HG02678 (cell line): ENCODE measurements around the gene AGPAT3.

Source experiments
- ATAC-seq: cut with Tn5 transposase; IDR thresholded peaks from one replicate; pipeline ENCODE4 v1.9.1; 2021; ENCODE audit warnings: mild to moderate bottlenecking, moderate library complexity; ENCODE audit not compliant: unreplicated experiment

Gene AGPAT3

DNA sequence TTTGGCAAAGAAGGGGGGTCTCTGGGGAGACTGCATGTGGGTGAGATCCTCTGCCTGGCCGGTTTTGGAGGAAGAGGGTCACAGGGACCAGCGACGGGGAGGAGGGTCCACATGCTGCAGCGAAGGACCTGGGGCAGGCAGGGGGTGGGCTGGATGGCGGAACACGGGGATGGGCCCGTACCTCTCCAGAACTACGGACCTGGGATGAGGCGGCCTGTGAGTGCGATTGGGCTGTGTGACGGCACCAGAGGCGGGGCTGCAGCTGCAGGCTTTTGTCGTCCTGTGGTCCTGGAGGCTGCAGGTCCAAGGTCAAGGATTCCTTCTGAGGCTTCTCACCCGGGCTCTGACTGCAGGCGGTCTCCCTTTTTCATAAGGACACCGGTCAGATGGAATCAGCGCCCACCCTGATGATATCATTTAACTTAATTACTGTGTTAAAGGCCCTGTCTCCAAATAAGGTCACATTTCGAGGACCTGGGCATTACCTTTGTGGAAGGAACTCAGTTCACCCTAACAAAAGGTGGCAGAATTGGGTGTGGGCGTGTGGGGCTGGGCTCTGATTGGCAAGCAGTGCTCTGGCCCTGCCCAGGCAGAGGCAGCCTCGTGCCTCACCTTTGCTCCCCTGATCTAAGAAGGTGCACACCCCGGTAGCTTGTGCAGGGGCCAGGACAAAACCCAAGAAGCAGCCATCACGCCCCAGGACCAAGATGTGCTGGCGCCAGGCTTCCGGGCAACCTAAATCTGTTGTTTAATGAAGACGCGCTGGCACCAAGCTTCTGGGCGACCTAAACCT lies 87.1 kb downstream of the AGPAT3 start:
- no peak for ATAC-seq

DNA sequence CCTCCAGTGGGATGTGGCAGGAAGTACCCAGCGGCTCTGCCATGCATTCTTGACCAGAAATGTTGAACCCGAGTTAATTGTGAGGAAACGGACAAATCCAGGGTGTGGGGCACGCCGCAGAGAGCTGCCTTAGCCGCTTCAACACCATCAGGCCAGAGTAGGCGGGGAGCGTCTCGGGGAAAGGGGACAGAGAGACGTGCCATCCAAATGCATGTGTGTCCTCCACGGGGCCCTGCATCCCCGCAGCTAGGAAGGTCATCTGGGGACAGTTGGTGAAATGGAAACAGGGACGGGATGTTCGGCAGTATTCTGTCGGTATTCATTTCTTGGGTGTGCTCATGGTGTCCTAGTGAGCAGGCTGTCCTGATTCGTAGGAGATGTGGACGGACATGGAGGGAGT lies 88.0 kb downstream of the AGPAT3 start:
- no peak for ATAC-seq

DNA sequence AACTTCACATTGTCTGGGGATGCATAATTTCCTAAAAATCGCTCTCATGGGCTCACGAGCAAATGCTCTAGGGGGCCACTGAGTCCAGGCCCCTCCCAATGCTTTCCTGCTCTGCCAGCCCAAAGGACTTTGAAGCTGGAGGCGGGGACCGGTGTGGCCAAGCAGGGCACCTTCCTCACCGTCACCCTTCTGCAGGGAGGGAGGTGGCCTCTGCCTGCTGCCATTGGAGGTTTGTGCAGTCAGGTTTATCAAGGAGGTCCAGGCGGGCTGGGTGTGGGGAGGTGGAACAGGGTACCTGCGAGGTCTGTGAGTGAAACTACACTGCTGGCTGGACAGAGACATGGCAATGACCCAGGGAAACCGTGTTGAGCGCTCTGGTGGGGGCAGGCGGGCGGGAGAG lies 89.0 kb downstream of the AGPAT3 start:
- no peak for ATAC-seq

DNA sequence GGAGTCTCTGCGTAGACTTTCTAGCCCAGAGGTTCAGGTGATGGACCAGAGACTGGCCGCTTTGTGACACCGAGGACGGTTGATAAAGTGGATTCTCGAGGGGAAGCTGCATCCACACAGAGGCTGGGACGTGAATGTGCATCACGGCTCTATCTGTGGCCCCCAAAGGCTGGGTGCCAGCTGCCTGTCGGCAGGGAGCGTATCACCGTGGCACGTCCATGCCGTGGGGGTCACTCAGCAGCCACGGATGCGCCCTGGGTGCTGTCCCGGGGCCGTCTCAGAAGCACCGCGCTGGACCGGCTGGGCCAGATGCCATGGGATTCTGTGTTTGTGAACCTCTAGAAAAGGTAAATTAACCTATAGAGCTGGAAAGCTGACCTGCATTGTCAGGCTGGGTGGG lies 89.9 kb downstream of the AGPAT3 start:
- ATAC-seq = no peak

DNA sequence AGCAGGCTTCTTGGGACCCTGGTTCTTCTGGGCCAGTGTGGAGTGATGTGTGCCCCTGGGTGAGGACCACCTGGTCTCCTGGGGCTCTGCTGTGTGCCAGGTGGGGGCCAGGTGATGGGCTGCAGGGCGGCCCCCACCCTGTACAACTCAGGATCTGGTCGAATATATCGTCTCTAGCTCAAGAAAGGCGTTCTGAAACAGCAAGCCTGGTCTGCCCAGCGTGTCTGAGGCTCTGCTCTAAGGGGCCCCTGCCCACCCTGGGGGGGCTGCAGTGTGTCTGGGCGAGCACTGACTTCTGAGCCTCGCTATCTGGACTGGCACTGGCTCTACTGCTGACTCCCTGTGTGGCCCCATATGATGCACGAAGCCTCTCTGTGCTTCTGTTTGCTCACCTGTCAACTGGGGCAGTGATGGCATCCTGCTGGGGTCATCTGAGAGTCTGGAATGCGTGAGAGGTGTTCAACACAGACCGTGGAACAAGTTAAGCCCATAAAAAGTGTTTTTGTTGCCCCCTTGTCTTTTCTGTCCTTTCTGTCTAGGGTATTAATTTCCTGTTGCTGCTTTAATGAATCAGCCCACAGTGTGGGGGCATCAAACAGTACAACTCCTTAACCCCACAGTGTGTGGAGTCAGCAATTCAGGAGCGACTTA lies 91.1 kb downstream of the AGPAT3 start:
- no peak for ATAC-seq

DNA sequence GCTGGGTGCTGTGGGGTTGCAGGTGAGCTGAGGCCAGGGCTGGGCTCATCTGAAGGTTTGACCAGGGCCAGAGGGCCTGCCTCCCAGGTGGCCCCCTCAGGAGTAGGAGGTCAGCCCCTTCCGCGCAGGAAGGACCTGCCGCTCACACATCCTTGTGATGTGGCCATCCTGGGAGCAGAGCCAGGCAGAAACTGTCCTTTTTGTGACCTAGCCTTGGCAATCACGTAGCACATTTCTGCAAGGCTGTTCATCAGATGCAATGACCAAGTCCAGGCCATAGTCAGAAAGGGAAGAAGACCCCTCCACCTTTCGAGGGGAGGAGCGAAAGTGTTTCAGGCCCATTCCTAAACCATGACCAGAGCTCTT lies 91.6 kb downstream of the AGPAT3 start:
- no peak for ATAC-seq

DNA sequence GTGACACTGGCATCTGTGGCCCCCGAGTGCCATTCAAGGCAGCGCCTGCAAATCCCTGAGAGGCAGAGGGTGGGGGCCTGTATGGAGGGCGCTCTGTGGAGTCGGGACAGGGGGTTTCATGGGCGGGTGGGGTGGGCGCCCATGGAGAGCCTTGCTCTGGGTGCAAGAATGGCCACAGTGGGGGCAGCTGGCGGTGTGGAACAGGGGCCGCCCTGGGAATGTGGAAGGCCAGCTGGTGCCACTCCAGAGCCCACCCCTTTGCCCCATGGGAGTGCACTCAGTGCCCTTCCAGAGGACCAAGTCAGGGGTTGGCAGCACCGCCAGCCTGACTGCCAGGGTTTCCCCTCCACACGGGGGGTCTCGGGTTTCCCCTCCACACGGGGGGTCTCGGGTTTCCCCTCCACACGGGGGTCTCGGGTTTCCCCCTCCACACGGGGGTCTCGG lies 92.1 kb downstream of the AGPAT3 start:
- no peak for ATAC-seq

DNA sequence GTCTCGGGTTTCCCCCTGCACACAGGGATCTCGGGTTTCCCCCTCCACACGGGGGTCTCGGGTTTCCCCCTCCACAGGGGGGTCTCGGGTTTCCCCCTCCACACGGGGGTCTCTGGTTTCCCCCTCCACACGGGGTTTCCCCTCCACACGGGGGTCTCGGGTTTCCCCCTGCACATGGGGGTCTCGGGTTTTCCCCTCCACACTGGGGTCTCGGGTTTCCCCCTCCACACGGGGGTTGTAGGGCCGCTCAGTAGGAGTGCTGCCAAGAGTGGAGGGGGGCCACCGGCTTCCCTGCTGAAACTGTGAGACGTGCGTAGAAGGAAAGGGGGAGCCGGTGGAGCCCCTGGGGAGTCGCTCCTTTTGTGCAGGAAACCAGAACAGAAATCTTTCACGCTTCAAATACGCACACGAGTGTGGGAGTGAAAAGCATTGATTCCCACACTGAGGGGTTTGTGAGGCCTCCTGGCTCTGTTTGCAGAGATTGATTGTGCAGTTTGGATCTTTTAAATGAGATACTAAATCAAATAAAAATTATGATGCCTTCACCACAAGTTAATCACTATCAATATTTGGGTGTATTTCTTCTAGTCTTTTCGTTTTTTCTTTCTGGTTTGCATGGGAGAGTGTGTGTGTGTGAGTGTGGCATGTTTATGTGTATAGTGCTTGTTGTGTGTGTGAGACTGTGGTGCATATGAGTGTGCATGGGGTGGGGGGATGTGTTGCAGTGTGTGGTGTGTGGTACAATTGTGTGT lies 92.8 kb downstream of the AGPAT3 start:
- no peak for ATAC-seq

DNA sequence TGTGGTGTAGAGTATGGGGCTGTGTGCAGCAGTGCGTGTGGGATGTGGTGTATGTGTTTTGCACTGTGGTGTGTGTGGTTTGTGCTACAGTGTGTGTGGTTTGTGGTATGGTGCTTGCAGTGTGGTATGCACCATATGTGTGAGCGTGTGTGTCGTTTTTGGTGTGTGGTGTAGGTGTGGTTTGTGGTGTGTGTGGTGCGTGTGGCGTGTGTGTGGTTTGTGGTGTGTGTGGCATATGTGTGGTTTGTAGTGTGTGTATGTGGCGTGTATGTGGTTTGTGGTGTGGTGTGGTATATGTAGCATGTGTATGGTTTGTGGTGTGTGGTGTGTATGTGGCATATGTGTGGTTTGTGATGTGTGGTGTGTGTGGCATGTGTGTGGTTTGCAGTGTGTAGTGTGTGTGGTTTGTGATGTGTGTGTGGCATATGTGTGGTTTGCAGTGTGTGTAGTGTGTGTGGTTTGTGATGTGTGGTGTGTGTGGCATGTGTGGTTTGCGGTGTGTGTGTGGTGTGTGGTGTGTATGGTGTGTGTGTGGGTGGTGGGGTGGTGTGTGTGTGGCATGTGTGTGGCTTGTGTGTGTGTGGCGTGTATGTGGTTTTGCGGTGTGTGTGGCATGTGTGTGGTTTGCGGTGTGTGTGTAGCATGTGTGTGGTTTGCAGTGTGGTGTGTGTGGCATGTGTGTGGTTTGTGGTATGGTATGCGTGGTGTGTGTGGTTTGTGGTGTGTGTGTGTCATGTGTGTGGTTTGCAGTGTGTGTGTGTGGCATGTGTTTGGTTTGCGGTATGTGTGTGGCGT lies 93.5 kb downstream of the AGPAT3 start:
- no peak for ATAC-seq

DNA sequence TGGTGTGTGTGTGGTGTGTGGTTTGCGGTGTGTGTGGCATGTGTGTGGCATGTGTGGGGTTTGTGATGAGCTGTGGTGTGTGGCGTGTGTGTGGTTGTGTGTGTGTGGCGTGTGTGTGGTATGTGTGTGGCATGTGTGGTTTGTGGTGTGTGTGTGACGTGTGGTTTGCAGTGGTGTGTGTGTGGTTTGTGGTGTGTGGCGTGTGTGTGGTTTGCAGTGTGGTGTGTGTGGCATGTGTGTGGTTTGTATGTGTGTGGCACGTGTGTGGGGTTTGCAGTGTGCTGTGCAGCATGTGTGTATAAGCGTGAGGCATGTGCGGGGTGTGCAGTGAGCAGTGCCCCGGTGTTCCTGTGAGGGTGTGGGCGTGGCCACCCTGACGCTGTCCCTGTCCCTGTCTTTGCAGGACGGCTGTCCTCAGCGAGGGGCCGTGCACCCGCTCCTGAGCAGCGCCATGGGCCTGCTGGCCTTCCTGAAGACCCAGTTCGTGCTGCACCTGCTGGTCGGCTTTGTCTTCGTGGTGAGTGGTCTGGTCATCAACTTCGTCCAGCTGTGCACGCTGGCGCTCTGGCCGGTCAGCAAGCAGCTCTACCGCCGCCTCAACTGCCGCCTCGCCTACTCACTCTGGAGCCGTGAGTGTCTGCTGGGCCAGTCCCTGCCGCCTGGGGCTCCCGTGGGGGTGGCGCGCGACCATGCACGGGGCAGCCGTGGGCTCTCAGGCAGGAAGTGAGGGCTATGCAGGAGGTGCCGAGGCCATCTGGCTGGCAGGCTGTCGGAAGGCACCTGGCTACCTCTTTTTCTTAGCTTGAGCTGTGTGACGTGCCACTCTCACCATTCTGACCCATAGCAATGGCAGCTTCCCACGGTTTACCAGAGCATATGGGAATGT lies 94.5 kb downstream of the AGPAT3 start:
- ATAC-seq = no peak

DNA sequence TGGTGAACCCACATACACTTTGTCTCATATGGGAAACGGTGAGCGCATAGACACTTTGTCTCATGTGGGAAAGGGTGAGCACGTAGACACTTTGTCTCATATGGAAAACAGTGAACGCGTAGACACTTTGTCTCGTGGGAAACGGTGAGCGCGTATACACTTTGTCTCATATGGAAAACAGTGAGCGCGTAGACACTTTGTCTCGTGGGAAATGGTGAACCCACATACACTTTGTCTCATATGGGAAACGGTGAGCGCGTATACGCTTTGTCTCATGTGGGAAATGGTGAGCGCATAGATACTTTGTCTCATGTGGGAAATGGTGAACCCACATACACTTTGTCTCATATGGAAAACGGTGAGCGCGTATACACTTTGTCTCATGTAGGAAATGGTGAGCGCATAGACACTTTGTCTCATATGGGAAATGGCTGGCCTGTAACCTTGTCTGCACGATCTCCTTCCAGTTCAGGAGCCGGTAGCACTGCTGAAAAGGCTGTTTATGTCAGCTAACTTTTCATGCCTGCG lies 96.4 kb downstream of the AGPAT3 start:
- no peak for ATAC-seq

DNA sequence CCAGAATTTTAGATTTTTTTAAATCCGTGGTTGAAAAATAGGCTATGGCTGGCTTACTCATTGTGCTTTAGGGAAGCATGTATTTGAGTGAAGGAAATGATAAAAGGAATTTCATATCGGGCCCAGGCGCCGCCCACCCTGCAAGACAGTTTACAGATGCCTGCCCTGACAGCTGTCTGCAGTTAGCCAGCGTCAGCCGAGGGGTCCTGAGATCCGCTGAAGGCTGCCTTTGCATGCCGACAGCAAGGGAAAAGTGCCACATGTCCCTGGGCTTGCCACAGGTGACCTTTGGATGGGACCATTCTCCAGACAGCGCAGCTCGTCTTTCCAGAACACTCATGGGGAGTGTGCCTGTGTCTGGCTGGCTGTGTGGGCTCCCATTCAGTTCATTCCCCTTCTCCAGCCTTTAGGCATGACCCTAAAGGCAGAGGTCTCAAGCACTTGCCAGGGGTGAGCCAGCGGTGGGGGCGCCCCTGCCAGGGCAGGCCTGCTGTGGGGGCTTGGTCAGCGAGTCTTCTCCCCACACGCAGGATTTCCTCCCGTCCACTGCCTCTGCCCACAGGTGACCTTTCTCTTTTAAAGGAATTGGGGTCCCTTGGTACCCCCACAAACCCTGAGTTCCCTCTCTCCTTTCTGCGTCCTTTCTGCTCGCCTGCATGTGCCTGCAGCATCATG lies 101.0 kb downstream of the AGPAT3 start:
- ATAC-seq = no peak

DNA sequence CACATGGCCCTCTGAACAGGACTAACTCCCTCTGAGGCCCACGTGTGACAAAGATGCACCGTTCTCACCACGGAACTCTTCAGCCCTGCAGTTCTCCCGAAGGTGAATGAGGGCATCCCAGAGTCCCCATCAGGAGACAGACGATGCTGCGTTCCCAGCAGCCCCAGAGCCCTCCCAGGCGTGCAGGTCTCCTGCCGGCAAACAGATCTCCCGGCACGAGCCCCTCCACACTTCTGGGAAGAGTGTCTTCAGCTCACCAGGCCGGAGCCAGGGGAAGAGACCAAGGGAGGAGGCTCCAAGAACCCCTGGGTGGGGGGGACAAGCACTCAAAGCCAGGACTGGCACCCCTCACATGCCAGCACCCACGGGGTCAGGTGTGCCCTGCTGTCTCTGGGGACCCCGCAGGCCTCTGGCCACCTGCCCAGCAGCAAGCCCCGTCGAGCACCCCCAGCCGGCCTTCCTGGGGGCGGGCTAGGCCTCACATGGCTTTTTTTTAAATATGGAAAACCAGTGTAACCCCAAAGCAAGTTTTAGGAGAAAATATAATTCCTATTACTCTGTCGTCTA lies 102.0 kb downstream of the AGPAT3 start:
- no peak for ATAC-seq

DNA sequence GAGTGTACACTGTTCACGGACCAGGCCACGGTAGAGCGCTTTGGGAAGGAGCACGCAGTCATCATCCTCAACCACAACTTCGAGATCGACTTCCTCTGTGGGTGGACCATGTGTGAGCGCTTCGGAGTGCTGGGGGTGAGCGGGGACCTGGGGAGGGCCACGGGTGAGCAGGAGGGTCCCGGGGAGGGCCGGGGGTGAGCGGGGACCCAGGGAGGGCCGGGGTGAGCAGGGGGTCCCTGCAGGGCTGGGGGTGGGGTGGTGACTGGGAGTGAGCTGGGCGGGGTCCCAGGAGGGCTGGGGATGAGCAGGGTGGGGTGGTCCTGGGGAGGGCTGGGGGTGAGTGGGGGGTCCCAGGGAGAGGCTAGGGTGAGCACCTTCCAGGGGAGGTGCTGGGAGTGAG lies 103.0 kb downstream of the AGPAT3 start:
- no peak for ATAC-seq

DNA sequence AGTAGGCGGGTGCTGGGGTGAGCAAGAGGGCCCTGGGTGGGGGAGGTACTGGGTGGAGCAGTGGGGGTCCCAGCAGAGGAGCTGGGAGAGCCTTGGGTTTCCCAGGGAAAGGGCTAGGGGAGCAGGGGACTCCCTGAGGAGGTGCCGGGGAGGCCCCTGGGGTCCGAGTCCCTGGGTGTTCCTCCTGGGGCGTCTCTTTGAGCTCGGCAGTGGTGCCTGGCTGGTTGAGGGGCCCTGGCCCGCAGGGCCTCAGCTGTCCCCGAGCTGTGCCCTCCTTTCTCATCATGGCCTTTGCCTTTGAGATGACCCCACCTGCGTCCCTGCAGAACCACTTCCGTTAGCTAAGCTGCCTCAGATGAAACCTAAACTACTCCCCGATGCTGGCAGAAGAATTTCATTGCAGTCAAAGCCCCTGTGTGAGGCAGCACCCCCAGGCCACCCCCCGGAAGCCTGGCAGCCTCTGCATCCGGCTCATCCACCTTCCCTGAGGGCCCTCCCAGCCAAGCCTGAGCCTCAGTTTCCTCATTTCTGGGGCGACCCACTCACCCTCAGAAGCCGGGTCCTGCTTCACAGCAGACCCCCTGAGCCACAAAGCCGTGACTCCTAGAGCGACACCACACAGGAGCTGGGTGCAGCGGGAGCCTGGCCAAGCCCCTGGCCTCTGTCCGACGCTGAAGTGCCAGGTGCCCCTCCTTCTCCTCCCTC lies 103.5 kb downstream of the AGPAT3 start:
- ATAC-seq = no peak

DNA sequence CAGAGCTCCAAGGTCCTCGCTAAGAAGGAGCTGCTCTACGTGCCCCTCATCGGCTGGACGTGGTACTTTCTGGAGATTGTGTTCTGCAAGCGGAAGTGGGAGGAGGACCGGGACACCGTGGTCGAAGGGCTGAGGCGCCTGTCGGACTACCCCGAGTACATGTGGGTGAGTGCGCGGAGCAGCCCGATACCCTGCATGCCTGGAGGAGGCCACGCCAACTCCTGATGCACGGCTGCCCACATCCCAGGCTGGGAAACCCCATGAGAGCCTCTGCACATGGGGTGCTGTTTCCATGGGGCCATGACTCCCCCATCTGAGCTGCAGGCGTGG lies 104.1 kb downstream of the AGPAT3 start:
- no peak for ATAC-seq

DNA sequence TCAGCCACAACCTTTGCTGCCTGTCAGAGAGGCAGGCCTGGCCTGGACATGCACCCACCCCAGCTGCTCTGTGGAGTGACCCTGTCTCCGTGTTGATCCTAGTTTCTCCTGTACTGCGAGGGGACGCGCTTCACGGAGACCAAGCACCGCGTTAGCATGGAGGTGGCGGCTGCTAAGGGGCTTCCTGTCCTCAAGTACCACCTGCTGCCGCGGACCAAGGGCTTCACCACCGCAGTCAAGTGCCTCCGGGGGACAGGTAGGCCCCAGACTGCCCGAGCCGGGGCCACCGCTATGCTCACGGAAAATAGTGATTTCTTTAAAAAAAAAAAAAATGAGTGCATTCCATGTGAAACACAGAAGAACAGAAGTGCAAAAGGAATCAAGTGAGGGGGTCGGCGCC lies 105.5 kb downstream of the AGPAT3 start:
- ATAC-seq = no peak

DNA sequence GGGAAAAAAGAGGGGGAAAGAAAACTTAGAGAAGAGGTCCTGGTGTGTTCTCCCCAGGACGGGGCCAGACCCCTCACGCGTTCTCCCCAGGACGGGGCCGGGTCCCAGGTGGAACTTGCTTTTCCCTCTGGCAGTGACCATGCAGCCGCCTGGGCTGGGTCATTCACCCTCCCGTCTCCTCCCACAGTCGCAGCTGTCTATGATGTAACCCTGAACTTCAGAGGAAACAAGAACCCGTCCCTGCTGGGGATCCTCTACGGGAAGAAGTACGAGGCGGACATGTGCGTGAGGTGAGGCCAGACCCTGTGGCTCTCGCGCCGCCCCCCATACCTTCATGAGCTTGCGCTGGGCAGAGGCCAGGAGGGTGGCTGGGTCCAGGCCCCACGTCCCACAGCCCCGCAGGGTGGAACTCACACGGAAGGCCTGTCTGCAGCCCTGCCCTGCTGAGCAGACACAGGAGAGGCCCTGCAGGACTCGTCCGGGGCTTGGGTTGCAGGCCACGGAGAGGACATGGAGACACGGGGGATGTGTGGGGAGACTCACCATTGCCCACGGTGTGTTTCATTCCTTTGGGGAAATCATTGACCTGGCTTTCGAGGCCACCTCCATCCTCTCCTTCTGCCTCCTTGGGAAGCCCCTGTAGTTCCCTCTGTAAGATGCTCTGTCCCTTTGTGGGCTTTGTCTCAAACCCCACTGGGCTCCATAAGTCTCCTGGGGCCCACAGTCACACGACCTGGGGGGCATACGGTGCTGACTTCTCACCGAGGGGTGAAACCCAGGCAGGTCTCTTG lies 106.4 kb downstream of the AGPAT3 start:
- no peak for ATAC-seq
